GM19395 (cell line): ENCODE results near the gene SPECC1.
"Not testable (repeated sequence)": the region's sequence is repeated elsewhere in the genome, so short reads cannot be mapped to it uniquely, and the experiment has no call there.

Experiments used
- ATAC-seq: cut with Tn5 transposase; IDR thresholded peaks from one replicate; pipeline ENCODE4 v1.9.1; 2021; ENCODE audit warnings: mild to moderate bottlenecking, moderate library complexity; ENCODE audit not compliant: unreplicated experiment

Gene SPECC1

DNA sequence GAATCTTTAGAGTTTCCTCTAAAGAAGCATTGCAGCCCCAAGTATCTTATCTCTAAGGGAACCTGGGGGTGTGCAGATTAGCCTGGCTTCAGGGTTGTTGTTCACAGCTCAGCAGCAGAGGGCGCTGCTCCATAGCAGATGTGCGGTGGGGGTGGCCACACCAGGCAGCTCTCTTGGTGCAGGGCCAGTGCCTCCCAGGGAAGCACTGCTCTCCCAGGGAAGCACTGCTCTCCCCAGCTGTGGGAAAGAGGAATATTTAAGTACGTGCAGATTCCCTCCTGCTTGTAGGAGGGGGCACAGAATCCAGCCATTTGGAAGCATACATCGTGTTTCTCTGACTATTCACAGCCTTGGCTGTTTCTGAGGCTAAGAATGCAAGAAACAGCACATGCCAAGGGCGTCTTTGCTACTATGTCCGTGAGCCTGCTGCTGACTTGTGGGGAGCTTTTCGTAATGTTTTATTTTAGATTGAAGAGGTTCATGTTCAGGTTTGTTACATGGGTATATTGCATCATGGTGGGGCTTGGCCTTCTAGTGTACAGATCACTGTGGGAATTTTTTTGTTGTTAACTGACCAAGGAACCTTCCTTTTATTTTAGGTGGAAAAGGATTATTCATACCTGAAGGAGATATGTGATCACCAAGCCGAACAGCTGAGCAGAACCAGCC lies 217.8 kb downstream of the SPECC1 start:
- no peak for ATAC-seq

DNA sequence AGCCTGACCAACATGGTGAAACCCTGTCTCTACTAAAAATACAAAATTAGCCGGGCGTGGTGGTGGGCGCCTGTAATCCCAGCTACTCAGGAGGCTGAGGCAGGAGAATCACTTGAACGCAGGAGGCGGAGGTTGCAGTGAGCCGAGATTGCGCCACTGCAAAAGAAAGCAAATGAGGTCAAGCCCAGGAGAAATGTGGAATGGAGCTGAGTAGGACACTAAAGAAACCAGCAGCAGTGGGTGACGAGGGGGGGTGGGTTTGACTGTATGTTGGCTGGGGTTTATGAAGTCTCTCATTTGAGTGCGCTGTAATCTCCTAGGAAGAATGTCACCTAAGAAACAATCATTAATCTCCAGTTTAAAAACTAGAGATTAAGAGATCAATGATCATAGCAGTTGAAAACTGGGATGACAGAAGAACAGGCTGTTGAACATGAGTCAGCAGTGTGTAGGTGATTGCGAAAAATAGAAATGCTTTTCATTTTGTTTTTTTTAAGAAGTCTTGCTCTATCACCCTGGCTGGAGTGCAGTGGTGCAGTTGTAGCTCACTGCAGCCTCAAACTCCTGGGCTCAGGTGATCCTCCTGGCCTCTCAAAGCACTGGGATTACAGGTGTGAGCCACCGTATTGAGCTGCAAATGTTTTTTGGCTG lies 218.7 kb downstream of the SPECC1 start:
- ATAC-seq, result not testable (repeated sequence)

DNA sequence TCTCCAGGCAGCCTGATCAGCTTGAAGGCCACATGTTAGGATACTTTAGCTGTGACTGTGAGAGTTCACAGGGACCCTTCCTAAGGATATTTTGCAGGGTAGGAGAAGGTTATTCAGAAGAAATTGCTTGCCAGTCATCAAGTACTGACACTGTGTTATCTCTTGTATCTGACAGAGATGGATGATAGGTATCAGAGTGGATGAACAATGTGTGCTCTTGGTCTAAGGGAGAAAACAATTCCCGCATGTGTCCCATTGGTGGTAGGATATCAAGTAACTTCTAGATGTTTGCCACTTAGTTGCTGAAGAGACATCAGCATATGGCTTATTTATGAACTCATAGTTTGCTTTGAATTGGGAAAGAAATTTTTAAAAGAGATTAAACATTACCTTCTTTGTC lies 219.3 kb downstream of the SPECC1 start:
- no peak for ATAC-seq

DNA sequence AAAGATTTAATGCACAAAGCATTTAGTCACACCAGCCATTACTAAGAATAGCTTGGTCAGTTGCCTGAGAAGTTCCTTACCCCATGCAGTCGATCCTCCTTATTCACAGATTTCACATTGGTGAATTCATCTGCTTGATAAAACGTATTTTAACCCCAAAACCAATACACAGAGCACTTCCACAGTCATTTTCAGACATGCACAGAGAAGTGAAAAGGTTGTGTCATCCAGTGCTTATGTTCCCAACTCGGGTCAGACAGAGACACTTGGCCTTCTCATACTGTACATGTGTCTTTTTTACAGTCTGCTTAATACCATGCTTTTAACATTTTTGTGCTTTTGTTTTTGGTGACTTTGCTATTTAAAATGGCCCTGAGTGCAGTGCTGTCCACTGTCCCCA lies 219.7 kb downstream of the SPECC1 start:
- no peak for ATAC-seq

DNA sequence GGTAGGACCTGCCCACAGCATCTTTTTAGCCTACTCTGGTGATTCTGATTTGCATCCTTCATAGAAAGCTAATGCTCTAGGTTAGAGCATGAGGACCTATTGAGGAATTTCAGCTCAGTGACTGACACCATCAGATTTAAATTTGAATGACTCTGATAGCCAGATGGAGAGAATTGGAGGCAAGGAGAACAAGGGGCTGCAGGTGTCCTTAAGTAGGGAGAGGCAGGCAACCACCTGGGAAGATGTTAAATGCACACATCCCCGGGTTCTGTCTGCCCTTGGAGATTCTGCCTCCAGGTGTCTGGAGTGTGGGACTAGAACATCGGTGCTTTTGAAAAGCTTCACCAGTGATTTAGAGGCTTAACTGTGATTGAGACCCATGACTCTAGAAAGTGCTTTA lies 221.8 kb downstream of the SPECC1 start:
- no peak for ATAC-seq

DNA sequence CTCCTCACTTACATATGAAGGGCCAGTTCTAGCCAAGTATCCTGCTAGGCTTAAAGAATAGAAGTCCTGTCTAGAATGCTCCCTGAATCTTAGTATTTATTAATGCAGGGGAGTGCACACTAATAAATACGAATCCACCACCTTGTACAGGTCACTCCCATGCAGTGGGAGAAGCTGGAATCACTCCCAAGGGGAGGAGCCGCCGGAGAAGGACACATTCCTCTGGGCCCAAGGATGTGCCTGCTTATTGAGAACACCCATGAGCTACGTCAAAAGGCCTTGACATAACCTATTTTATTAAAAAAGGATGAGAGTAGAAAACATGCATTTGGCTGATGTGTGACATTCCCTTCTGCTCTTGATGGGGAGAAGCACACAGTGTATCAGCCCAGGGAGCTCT lies 223.5 kb downstream of the SPECC1 start:
- ATAC-seq, result no peak

DNA sequence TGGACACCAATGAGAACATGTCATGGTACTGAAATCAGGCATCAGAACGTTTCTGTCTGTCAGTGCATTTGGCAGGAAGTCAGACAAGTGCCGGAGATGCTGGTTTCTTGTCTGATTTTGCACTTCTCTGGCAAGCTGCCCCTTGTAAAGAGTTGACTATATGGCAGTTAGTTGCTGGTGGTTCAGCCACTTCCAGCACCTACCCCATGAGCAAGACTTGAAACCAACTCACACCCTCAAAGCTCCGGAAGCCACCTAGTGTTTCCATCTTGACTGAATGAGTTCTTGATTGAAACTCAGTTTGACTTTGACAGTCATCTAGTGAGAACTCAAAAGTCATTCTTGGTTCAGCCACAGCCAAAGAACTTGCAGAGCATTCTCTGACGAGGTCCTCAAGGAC lies 225.1 kb downstream of the SPECC1 start:
- ATAC-seq, result no peak

DNA sequence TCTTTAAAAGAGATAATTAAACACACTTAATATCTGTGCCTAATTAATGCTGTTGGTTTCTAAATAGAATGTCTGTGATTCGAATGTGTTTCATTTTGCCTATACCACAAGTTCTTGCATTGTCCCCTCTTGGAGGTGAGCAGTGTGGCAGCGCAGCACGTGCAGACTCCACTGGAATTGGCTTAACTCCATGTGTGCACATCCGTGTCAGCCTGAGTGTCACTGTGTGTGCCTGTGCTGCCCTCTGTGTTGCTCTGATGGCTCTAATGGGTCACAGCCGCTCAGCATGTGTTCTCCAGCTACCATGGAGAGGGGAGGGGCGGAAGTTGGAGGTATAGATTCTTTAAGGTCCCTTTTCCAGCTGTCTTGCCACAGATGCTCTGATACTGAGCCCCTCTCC lies 226.6 kb downstream of the SPECC1 start:
- ATAC-seq, result no peak

DNA sequence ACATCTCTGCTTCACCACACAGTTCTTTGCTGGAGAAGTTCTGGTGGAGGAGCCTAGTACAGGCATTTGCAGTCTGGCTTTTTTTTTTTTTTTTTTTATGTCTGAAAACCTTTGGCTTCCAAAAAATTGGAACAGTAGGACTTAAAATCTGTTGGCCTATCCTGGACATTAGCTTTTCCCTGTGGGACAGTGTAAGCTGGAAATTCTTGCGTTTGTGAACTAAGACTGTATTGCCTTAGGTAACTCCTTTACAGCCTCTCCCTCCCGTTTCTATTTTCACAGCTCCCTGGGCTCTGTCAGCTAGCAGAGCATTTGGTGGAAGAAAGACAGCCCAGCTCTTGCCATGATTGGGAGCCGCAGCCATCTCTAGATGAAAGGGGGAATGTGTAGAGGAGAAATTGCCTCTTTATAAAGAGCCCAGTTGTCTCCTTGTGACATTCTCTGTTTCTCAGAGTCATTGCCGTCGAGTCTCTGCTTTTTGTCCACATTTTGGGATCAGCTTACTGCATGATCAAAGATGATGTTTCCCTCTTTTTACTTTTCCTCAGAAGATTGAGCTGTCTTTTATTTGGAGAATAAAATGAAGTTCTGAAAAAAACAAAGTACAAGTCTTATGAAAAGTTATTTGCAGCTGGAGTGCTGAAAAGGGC lies 227.5 kb downstream of the SPECC1 start:
- ATAC-seq, result no peak

DNA sequence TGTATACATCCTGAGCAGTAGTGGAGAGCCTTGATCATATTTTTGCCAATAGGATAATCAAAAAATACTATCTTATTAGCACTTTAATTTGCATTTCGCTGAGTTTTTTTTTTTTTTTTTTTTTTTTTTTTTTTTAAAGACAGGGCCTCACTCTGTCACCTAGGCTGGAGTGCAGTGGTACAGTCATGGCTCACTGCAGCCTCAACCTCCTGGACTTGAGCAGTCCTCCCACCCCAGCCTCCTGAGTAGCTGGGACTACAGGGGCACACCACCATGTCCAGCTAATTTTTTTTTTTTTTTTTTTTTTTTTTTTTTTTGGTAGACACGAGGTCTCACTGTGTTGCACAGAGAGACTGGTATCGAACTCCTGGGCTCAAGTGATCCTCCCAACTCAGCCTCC lies 230.6 kb downstream of the SPECC1 start:
- not testable (repeated sequence) for ATAC-seq

DNA sequence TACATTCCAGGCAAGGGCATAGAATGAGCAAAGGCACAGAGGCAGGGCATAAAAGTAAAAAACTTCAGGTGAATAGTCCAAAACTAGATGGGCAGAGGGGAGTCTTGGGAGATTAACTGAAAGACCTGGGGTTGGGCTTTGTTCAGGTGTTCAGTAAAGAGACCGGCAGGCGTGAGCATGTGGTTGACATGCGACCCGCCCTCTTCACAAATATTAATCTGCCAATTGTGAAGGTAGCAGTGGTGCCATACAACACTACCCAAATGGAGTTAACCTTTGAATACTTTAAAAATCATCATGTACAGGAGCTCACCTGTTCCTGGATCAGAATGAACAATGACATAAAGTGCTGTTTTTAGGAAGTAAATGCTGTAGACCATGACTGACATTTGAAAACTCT lies 232.7 kb downstream of the SPECC1 start:
- no peak for ATAC-seq

DNA sequence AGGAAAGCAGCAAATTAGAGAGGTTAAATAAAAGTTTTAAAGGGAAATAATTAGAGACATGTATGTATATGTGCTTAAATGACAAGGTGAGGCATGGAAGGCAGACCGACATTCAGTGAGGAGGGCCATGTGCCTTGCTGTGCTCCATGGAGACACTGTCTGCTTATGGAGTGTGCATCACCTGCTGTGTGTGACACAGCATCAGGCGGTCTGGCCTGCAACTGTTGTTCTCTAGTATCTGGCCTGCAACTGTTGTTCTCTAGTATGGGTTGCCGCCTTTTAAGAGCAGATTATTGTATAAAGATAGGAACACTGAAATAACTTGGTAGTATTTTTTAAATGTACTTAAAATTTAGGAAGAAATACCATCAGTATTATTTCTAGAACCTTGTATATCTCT lies 233.1 kb downstream of the SPECC1 start:
- no peak for ATAC-seq

DNA sequence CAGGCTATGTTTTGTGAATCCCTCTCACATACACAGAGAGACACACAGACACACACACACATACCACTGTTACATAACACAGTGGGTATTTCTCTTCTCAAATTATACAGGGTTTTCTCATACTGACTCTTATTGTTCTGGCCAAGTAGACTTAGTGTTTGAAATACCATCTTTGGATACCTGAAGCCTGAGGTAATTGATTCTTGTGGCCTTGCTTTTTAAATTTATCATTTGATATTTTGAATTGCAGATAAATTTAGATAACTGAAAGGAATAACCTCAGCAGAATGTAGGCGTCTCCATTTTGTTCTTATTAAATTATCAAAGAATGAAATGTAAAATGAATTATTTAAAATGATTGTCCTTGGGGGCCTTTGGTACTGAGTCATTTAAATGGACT lies 234.4 kb downstream of the SPECC1 start:
- ATAC-seq, result no peak

DNA sequence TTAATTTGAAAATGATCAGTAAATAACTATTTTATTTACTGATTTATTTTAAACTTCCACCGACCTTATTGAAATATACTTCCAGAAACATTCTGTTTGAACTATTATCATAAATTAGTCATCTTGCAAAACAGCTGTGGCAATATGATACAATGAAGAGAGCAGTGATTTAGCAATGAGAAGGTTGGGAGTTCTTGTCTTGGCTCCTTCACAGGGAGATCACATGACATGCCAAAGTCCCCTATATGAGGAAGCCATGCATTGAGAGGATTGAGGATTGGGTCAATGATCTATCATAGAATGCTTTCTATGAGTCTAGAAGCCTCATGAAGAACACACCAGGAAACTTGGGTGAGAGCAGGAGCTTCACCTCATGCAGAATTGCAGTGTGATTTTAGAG lies 235.5 kb downstream of the SPECC1 start:
- ATAC-seq, result no peak

DNA sequence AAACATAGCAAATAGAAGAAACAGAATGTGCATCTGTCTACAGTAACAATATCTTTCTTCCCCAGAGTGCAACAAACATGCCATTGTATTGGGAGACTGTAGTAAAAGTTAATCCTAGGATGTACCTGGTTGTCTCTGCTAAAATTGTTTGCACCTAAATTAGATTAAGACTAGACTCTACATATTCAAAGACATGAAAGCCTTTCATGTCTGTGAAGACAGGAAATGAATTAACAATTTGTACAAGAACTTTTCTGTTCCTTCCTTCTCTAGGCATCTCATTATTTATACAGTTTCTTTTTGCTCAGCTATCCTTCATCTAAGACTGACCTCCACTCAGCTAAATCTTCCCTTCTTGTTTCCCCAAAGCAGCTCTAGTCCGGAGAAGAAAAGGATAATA lies 237.5 kb downstream of the SPECC1 start:
- ATAC-seq, result no peak

DNA sequence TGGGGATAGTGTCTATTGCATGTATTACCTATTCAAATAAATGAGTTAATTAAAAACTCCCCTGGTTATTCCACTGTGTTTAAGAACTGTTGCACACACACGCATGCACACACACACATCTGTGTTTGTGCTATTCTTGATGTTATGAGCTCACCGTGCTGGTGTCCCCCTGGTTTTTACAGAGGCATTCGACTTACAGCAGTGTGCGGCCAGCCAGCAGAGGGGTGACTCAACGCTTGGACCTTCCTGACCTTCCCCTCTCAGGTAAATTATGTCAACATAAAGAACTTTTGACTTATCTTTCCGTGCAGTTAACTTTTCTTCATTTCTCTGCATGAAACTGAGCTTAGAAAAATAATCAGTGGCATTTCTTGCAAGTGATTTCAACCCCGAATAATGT lies 244.2 kb downstream of the SPECC1 start:
- no peak for ATAC-seq

DNA sequence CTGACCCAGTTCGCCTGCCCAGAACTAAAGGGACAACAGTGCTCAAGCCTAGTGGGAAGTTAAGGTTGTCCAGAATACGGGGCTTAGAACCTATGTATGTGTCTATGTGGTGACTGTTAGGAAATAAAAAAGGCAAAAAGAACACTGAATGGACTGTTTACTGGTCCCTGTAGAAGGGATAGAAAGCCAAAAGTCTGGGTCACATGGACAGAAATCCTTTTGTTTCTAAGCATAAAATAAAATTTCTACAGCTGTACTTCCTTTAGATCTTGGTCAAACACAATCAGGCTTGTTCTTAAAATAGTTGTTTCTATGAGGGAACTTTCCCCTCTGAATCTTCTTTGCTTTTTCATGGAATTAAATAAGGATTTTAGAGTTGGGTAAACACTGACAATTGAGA lies 245.4 kb downstream of the SPECC1 start:
- no peak for ATAC-seq

DNA sequence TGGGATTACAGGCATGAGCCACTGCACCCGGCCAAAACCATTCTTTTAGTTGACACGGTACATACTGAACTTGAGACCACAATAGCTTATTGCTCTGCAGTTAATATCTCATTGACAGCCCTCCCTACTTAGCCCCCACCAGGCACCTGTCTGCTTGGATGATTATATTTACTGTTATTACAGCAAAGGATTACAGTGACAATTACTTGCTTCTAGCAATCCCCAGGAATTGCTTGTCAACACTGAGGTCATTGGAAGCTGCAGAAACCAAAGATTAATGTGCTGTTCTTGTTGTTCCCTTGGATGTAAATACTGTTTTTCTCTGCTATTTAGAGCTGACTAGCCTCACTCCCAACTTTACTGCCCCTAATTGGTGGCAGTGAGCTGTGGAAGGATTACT lies 247.0 kb downstream of the SPECC1 start:
- ATAC-seq, result no peak

DNA sequence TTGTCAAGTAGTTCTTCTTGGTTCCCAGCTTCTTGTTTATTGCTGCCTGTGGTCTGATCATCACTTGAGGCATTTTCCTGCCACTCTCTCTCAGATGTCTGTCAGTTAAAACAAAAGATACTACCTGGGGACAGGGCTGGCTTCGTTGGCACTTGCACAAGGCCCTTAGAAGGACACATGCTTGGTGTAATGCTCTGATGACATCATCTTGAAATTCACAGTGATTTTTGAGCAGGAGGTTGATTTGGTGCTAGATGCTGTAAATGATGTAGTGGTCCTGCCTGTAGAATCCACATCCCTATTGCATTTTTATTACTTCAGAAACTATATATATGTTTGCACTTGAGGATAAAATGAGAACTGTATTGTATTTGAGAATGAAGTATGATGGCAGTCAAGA lies 247.8 kb downstream of the SPECC1 start:
- ATAC-seq, result no peak

DNA sequence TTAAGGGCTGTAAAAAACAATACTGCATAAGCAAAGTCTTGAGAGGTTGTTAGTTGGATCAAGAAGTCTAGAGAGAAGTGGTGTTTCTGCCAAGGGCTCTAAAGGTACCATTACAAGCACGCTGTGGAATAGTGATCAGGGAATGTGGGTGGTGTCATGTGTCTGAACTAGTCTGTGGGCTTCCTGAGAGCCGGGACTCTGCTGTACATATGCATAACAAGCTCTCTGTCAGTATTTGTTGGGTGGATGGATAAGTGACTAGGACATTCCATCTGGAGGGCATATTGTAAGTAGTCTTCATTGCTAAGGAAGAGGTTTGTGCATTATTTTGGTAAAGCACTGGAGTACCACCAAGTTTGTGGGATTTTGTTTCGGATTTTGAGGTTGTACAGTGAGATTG lies 248.6 kb downstream of the SPECC1 start:
- ATAC-seq, result no peak

DNA sequence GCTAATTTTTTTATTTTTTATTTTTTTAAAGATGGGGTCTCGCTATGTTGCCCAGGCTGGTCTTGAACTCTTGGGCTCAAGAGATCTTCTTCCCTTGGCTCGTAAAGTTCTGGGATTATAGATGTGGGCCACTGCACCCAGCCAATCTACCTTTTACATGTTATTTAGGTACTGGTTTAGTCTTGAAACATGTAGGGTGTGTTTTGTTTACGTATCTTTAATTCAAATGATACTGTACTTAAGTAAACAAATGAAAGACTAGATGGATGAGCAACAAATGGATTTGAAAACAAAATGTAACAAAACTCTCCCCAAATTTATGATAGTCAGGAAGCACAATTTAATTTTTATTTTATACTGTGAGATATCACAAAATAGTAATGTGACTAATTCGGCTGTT lies 250.5 kb downstream of the SPECC1 start:
- no peak for ATAC-seq

DNA sequence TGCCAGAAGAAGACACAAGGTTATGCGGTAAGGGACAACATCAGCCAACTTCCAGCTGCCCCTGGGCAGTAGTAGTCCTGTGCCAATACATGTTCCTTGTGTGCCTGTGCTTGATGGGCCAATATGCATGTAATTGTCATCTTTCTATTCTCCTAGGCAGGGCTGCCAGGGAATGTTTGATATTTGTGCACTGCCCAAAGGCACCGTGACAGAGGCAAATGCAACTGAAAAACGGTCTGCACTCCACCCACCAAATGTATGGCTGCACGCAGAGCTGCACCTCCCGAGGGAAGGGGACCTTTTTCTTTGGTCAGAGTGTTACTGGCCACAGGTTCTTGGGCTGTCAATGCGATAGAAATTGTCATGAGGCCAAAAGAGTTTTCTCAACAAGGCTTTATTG lies 251.1 kb downstream of the SPECC1 start:
- no peak for ATAC-seq
